Neural cell (in vitro differentiated cells): Measurements from ENCODE around the gene NFYC.

ENCODE experiments used
- EP300 ChIP-seq: fragments of 450-650 bp; conservative IDR thresholded peaks from 2 replicates; pipeline ENCODE4 v1.6.1; 2014; ENCODE audit warnings: antibody characterized with exemption, mild to moderate bottlenecking, moderate library complexity; ENCODE audit not compliant: poor library complexity, severe bottlenecking
- EZH2 ChIP-seq: fragments of 200-600, 300-800 bp; shearing (Covaris generic), sonication (generic); IDR thresholded peaks from 2 replicates; pipeline ENCODE4 v1.6.1; 2014; ENCODE audit warnings: antibody characterized with exemption, low read length, borderline replicate concordance, mild to moderate bottlenecking; ENCODE audit not compliant: insufficient read depth, poor library complexity, severe bottlenecking
- MXI1 ChIP-seq: fragments of 450-650 bp; conservative IDR thresholded peaks from 2 replicates; pipeline ENCODE4 v1.6.1; 2014; ENCODE audit warnings: antibody characterized with exemption, mild to moderate bottlenecking; ENCODE audit not compliant: poor library complexity, severe bottlenecking
- POLR2AphosphoS5 ChIP-seq: IDR thresholded peaks from 2 replicates; pipeline ENCODE4 v1.6.1; 2012
- RAD21 ChIP-seq: fragments of 450-650 bp; conservative IDR thresholded peaks from 2 replicates; pipeline ENCODE4 v1.6.1; 2014; ENCODE audit warnings: antibody characterized with exemption, mild to moderate bottlenecking, moderate library complexity
- SMC3 ChIP-seq: fragments of 450-650 bp; conservative IDR thresholded peaks from 2 replicates; pipeline ENCODE4 v1.6.1; 2014; ENCODE audit warnings: antibody characterized with exemption, mild to moderate bottlenecking, moderate library complexity; ENCODE audit not compliant: poor library complexity
- TAF1 ChIP-seq: IDR thresholded peaks from 2 replicates; pipeline ENCODE4 v1.6.1; 2012; ENCODE audit warnings: low read depth
- TF ChIP-seq, protein P1 (sequence below): fragments of 450-650 bp; IDR thresholded peaks from 2 replicates; pipeline ENCODE4 v1.5.1; 2014; ENCODE audit warnings: antibody characterized with exemption, mild to moderate bottlenecking, moderate library complexity; ENCODE audit not compliant: poor library complexity, severe bottlenecking
- TF ChIP-seq, protein P2 (sequence below): IDR thresholded peaks from 2 replicates; pipeline ENCODE4 v1.6.1; 2012; ENCODE audit warnings: borderline replicate concordance

DNA sequence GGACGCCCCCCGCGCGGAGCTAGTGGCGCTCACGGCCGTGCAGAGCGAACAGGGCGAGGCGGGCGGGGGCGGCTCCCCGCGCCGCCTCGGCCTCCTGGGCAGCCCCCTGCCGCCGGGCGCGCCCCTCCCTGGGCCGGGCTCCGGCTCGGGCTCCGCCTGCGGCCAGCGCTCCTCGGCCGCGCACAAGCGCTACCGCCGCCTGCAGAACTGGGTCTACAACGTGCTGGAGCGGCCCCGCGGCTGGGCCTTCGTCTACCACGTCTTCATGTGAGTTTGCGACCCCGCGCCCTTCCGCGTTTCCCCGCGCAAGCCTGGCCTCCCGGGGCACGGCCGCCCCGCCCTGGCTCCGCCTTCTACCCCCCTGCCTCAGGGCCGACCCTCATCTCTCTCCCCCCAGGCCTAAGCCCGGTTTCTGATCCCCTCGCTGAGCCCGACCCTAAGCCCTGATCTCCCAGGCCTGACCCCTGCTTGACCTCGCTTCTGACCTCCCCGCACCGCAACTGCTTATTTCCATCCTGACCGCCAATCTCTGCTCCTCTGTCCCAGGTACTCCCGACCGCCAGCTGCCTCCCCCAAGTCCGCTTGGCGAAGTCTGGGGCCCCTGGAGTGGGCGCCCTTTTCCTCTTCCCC is 92.8 kb downstream of the NFYC start:
- TF ChIP-seq, protein P1, sequence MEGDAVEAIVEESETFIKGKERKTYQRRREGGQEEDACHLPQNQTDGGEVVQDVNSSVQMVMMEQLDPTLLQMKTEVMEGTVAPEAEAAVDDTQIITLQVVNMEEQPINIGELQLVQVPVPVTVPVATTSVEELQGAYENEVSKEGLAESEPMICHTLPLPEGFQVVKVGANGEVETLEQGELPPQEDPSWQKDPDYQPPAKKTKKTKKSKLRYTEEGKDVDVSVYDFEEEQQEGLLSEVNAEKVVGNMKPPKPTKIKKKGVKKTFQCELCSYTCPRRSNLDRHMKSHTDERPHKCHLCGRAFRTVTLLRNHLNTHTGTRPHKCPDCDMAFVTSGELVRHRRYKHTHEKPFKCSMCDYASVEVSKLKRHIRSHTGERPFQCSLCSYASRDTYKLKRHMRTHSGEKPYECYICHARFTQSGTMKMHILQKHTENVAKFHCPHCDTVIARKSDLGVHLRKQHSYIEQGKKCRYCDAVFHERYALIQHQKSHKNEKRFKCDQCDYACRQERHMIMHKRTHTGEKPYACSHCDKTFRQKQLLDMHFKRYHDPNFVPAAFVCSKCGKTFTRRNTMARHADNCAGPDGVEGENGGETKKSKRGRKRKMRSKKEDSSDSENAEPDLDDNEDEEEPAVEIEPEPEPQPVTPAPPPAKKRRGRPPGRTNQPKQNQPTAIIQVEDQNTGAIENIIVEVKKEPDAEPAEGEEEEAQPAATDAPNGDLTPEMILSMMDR, result no peak
- no peak for TF ChIP-seq EP300
- TF ChIP-seq POLR2AphosphoS5, result no peak
- TF ChIP-seq EZH2, result no peak
- TF ChIP-seq, protein P2, sequence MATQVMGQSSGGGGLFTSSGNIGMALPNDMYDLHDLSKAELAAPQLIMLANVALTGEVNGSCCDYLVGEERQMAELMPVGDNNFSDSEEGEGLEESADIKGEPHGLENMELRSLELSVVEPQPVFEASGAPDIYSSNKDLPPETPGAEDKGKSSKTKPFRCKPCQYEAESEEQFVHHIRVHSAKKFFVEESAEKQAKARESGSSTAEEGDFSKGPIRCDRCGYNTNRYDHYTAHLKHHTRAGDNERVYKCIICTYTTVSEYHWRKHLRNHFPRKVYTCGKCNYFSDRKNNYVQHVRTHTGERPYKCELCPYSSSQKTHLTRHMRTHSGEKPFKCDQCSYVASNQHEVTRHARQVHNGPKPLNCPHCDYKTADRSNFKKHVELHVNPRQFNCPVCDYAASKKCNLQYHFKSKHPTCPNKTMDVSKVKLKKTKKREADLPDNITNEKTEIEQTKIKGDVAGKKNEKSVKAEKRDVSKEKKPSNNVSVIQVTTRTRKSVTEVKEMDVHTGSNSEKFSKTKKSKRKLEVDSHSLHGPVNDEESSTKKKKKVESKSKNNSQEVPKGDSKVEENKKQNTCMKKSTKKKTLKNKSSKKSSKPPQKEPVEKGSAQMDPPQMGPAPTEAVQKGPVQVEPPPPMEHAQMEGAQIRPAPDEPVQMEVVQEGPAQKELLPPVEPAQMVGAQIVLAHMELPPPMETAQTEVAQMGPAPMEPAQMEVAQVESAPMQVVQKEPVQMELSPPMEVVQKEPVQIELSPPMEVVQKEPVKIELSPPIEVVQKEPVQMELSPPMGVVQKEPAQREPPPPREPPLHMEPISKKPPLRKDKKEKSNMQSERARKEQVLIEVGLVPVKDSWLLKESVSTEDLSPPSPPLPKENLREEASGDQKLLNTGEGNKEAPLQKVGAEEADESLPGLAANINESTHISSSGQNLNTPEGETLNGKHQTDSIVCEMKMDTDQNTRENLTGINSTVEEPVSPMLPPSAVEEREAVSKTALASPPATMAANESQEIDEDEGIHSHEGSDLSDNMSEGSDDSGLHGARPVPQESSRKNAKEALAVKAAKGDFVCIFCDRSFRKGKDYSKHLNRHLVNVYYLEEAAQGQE, result no peak
- TF ChIP-seq MXI1, result no peak
- TF ChIP-seq TAF1, result no peak
- no peak for TF ChIP-seq RAD21
- no peak for TF ChIP-seq SMC3
